H1 (cell line): Measurements from ENCODE around the gene DCX.

Experiments used
- CBX8 ChIP-seq: fragments of 300-800, 300-1000 bp; sonication (generic); IDR thresholded peaks from 2 replicates; pipeline ENCODE4 v1.7.1; 2016; ENCODE audit warnings: low read depth, low read length, borderline replicate concordance
- CTCF ChIP-seq, 3 experiments: IDR thresholded peaks; 1 replicate in 2 of 3; 2 replicates in 1 of 3; pipeline versions ENCODE4 v1.5.1 to v1.6.1; 2011; ENCODE audit warnings: low read length in 3 of 3, mild to moderate bottlenecking in 3 of 3, inconsistent platforms in 2 of 3, low read depth in 1 of 3, moderate library complexity in 1 of 3; ENCODE audit not compliant: insufficient read depth in 1 of 3; ENCODE audit errors: control extremely low read depth in 1 of 3
- HDAC2 ChIP-seq, 2 experiments: fragments of 300-600 bp in 1 of 2; sonication (generic) in 1 of 2; IDR thresholded peaks; 2 replicates each; pipeline ENCODE4 v1.6.1; 2011 to 2012; ENCODE audit warnings: low read depth in 2 of 2, low read length in 2 of 2, mild to moderate bottlenecking in 2 of 2, moderate library complexity in 2 of 2, borderline replicate concordance in 1 of 2, inconsistent platforms in 1 of 2
- POLR2AphosphoS5 ChIP-seq: IDR thresholded peaks from 2 replicates; pipeline ENCODE4 v1.6.1; 2011; ENCODE audit warnings: low read depth, low read length
- SIN3A ChIP-seq, 2 experiments: IDR thresholded peaks in 1 of 2; conservative IDR thresholded peaks in 1 of 2; 2 replicates each; pipeline ENCODE4 v1.6.1; 2011 to 2012; ENCODE audit warnings: low read length in 2 of 2, improper control_type of control experiment in 1 of 2, low read depth in 1 of 2, mild to moderate bottlenecking in 1 of 2
- TF ChIP-seq, protein P1 (sequence below): IDR thresholded peaks from 2 replicates; pipeline ENCODE4 v1.6.1; 2012; ENCODE audit warnings: inconsistent platforms

DNA sequence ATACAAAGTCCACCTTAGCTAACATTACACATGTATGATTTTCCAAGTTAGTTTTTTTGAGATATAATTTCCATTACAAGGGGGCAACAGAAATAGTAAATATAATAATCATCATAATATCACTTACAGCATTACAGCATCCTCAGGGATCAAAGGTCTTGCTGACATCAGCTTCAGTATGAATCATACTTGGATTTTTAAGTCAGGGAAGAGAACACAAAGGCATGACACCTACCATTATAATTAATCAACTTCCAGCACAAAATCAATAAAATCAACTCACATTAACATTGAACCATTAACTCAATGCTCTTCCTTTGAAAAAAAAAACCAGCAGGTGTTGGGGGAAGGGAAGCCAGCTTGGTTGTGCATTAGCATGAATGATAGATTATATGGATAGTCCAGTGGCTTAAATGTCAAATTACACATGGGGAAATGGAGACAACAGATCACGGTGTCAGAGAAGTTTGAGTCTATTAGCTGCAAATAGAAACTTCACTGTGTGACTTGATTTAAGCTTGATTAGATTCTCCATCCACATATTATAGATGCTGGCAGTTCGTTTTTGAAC is 74.8 kb downstream of the DCX start:
- TF ChIP-seq SIN3A (conservative IDR thresholded peaks at IDR 0.05 in 1 of 2, IDR thresholded peaks at IDR 0.05 in 1 of 2; ENCODE audit: low read depth in 1 of 2, low read length in 2 of 2) (no peak), CTCF (IDR thresholded peaks at IDR 0.05; ENCODE audit: control extremely low read depth in 1 of 3, insufficient read depth in 1 of 3, low read depth in 1 of 3, low read length in 3 of 3) (no peak), HDAC2 (IDR thresholded peaks at IDR 0.05; ENCODE audit: borderline replicate concordance in 1 of 2, low read depth in 2 of 2, low read length in 2 of 2) (no peak), CBX8 (no peak), POLR2AphosphoS5 (no peak)
- TF ChIP-seq, protein P1, sequence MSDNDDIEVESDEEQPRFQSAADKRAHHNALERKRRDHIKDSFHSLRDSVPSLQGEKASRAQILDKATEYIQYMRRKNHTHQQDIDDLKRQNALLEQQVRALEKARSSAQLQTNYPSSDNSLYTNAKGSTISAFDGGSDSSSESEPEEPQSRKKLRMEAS = no peak
